HAP-1 (cell line): ENCODE measurements around the gene MARCKS.

ENCODE experiments used
- DNase-seq, 2 experiments: peaks; one replicate each; pipeline ENCODE4 v3.0.0-alpha.2; 2016 to 2020; ENCODE audit warnings: low spot score in 2 of 2
- H3K27me3 ChIP-seq: fragments of 250-450 bp; sonication (Bioruptor Pico); 2 replicates; pipeline ENCODE4 v1.5.1; 2020; ENCODE audit warnings: low read depth, mild to moderate bottlenecking, moderate library complexity
- H3K36me3 ChIP-seq: fragments of 250-450 bp; sonication (Bioruptor Pico); replicated peaks from 2 replicates; pipeline ENCODE4 v1.5.1; 2020; ENCODE audit warnings: mild to moderate bottlenecking
- H3K4me1 ChIP-seq: fragments of 250-450 bp; sonication (Bioruptor Pico); 2 replicates; pipeline ENCODE4 v1.5.1; 2020; ENCODE audit warnings: mild to moderate bottlenecking
- H3K4me3 ChIP-seq: fragments of 250-450 bp; sonication (Bioruptor Pico); 2 replicates; pipeline ENCODE4 v1.5.1; 2020; ENCODE audit warnings: mild to moderate bottlenecking, moderate library complexity
- H3K9me3 ChIP-seq: fragments of 250-450 bp; sonication (Bioruptor Pico); 2 replicates; pipeline ENCODE4 v1.5.1; 2020; ENCODE audit warnings: mild to moderate bottlenecking, moderate library complexity
- in situ Hi-C: fragments of 300-500 bp; cut with MboI; formaldehyde crosslinking; loops from 3 replicates; pipeline ENCODE4 v1.14.3; 2020; ENCODE audit warnings: low sequenced_read_pairs, inconsistent platforms, mixed read lengths

MARCKS gene

DNA sequence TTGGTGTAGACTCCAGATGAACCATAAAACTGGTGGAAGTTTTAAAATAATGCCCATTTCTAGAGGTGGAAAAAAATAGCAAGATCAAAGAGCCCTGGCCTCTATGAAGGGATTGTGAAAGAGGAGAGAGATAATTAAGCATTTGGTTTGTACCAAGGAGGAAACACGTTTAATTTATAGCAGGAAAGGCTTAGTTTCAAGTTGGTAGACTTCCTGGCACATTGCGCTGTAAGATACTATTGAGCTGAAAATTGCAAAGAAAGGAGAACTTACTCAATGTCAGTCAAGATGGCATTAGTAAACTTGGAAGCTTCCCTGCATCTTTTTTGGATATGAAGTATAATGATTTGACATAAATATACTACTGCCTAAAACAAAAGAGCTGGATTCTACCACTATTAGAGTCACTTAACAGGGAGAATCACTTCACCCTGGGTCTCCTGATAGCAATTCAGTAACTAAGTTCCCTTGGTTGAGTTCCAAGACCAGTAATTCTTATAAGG lies 24.4 kb downstream of the MARCKS start:
- in situ Hi-C loops = no loop called here
- DNase-seq = no peak

DNA sequence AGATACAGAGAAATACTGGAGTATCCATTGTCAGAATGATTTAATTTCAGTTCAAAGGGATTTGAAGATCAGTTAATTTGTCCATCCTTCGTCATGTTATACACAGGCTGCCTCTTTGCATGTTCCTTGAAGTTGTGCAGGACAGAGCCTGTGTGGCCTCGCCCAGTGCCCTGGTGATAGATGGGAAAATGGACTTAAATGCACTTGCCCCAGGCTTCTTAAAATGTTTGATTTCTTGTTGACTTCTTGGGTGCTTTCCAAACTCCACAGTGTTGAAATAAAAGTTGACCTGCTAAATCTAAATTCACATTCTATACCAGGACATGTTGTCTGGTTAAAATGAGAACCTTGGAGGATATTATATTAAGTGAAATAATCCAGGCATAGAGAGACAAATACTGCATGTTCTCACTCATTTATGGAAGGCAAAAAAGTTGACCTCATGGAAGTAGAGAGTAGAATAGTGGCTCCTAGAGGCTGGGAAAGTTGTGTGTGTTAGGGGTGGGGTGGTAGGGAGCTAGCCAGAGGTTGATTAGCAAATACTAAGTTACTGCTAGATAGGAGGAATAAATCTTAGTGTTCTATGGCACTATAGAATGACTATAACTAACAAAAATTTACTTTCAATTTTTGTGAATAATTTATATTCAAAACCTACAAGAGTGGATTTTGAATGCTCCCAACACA lies 25.3 kb downstream of the MARCKS start:
- Histone ChIP-seq H3K27me3 (no peaks in the 10 kb centered on the region), H3K4me1 (peaks cover 7% of the 10 kb centered on the region; the same call in 1 of the 2 replicates), H3K4me3 (no peak overlapping the region), H3K9me3 (no peaks in the 10 kb centered on the region), H3K36me3 (no peaks in the 10 kb centered on the region)
- DNase-seq = no peak
- in situ Hi-C loops = no loop called here

More for the DNA sequence above, 24.4 kb downstream of the MARCKS start:
- Histone ChIP-seq H3K4me3 (no peak overlapping the region), H3K9me3 (no peaks in the 10 kb centered on the region), H3K27me3 (no peaks in the 10 kb centered on the region), H3K36me3 (no peaks in the 10 kb centered on the region), H3K4me1 (peaks cover 7% of the 10 kb centered on the region; the same call in 1 of the 2 replicates)

DNA sequence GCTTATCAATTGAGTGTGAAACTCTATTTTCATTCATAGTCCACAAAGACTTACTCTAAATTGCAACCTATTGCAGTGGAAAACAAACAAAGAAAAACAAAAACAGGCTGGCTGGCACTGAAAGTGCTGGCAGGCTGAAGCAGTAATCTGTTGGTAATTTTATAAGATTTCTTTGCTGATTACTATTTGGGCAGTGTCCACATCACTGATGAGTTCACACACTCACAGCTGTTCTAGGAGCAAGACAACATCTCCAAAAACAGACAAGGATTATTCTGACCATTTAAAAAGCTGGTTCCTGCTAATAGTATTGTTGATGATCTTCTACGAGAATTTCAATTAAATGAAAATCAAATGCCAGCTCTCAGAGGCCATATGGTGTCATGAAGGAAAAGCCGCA lies 26.9 kb downstream of the MARCKS start:
- in situ Hi-C loops = no loop called here
- H3K4me3 ChIP-seq = no peak overlapping the region
- H3K27me3 ChIP-seq = no peaks in the 10 kb centered on the region
- no peak for DNase-seq
- H3K4me1 ChIP-seq = peaks cover 7% of the 10 kb centered on the region; the same call in 1 of the 2 replicates
- H3K36me3 ChIP-seq = no peaks in the 10 kb centered on the region
- H3K9me3 ChIP-seq = no peaks in the 10 kb centered on the region

DNA sequence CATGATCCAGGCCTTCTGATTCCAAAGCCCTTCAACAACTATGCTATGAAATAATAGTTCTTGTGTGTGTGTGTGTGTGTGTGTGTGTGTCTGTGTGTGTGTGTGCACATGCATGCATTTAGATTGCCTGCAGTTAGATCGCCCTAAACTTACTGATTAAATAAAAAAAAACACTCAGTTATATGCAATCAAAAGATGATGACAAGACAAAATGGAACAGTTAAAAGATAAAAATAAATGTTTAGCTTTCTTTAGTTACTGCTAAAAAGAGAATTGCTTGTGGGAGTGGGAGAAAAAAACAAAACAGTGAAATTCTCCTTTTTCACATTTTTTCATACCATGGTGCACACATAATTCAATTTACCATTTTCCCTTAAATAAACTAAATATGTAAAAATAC lies 29.4 kb downstream of the MARCKS start:
- H3K27me3 ChIP-seq = no peaks in the 10 kb centered on the region
- no peak for DNase-seq
- no peaks in the 10 kb centered on the region for H3K9me3 ChIP-seq
- in situ Hi-C loops = no loop called here
- peaks cover 7% of the 10 kb centered on the region; the same call in 1 of the 2 replicates for H3K4me1 ChIP-seq
- H3K36me3 ChIP-seq = no peaks in the 10 kb centered on the region
- H3K4me3 ChIP-seq = no peak overlapping the region

DNA sequence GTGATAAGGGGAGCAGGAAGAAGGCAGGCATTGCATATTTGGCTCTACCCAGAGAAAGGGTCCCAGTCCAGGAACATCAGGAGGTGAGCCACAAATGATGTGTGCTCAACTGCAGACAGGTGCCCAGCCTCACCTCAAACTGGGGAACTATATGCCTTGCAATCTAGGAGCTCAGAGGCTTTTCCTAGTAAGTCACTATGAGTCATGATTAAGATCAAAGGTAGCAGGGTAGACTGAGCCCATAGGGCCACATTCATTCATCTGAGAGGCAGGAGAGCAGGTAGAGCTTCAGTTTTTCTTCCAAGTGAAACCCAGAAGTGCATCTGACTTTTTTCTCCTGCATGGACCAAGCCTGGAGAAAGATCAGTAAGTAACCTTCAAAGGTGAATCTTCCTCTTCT lies 31.3 kb downstream of the MARCKS start:
- no peak overlapping the region for H3K4me3 ChIP-seq
- H3K27me3 ChIP-seq = no peaks in the 10 kb centered on the region
- no peak for DNase-seq
- no peaks in the 10 kb centered on the region for H3K36me3 ChIP-seq
- H3K4me1 ChIP-seq = no peaks in the 10 kb centered on the region
- in situ Hi-C loops = no loop called here
- no peaks in the 10 kb centered on the region for H3K9me3 ChIP-seq

DNA sequence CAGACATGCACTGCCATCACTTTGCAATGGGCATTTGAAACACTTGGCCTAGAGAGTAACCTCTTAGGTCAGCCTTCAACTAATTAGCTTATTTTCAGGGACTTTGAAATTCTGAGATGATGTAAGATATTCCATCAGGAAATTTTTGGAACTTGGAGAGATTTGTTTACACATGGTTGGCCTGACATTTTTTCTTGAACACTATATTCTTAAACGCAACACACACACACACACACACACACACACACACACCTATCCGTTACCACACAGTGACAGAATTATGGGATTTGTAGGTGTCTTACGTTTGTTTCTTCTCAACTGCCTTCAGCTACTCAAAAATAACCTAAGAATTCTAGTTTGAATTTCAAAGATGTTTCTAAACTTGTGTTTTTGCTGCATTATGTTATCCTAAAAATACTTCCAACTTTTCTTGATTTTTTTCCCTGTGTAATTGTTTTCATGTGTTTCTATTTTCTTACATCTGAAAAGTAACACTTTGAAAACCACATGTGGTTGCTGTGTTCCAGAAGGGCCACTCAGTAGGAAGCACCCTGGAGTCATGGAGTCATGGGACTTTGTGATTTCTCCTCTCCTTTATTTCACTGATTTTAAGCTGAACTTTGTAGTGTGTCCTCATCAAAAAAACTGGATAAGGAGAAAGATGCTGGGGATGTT lies 31.9 kb downstream of the MARCKS start:
- in situ Hi-C loops = no loop called here
- no peaks in the 10 kb centered on the region for H3K36me3 ChIP-seq
- H3K9me3 ChIP-seq = no peaks in the 10 kb centered on the region
- no peak for DNase-seq
- no peaks in the 10 kb centered on the region for H3K27me3 ChIP-seq
- H3K4me1 ChIP-seq = no peaks in the 10 kb centered on the region
- no peak overlapping the region for H3K4me3 ChIP-seq

DNA sequence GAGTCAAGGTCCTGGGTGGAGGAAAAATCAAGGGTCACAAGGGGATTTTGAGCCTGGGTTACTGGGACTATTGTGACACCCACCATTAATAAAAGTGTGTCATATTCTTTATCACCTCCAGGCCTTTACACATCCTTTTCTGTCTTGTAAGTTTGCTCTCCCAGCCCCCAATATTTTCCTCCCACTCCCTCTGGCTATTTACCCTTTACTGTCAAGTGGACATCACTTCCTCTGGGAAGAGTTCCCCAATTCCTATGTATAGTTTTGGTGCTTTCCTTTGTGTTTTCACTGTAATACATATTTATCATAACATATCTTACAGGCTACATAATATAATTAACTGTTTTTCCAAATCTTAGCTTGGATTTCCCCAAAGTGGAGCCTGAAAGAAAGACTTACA lies 36.3 kb downstream of the MARCKS start:
- Histone ChIP-seq H3K9me3 (no peaks in the 10 kb centered on the region), H3K36me3 (no peaks in the 10 kb centered on the region), H3K27me3 (no peaks in the 10 kb centered on the region), H3K4me3 (no peak overlapping the region), H3K4me1 (no peaks in the 10 kb centered on the region)
- in situ Hi-C loops = no loop called here
- no peak for DNase-seq

DNA sequence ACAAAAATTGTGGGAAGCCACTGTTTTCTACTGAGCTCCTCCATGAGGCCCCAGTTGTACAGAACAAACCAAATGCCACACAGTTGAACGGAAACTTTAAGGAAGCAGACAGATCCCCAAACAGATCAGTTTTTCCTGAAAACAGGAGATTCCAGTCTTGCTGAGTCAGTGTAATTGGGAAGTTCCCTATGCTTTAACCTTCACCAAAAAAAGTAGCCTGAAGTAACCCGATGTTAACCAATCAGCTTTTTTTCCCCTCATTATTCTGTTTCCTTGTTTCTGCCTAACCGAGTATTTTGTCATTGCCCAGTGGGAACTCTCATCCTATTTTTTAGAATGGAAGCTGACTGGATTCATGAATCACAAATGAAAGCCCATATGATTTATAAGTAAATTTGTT lies 36.7 kb downstream of the MARCKS start:
- in situ Hi-C loops = no loop called here
- no peaks in the 10 kb centered on the region for H3K9me3 ChIP-seq
- no peak overlapping the region for H3K4me3 ChIP-seq
- DNase-seq = no peak
- no peaks in the 10 kb centered on the region for H3K36me3 ChIP-seq
- no peaks in the 10 kb centered on the region for H3K4me1 ChIP-seq
- no peaks in the 10 kb centered on the region for H3K27me3 ChIP-seq

DNA sequence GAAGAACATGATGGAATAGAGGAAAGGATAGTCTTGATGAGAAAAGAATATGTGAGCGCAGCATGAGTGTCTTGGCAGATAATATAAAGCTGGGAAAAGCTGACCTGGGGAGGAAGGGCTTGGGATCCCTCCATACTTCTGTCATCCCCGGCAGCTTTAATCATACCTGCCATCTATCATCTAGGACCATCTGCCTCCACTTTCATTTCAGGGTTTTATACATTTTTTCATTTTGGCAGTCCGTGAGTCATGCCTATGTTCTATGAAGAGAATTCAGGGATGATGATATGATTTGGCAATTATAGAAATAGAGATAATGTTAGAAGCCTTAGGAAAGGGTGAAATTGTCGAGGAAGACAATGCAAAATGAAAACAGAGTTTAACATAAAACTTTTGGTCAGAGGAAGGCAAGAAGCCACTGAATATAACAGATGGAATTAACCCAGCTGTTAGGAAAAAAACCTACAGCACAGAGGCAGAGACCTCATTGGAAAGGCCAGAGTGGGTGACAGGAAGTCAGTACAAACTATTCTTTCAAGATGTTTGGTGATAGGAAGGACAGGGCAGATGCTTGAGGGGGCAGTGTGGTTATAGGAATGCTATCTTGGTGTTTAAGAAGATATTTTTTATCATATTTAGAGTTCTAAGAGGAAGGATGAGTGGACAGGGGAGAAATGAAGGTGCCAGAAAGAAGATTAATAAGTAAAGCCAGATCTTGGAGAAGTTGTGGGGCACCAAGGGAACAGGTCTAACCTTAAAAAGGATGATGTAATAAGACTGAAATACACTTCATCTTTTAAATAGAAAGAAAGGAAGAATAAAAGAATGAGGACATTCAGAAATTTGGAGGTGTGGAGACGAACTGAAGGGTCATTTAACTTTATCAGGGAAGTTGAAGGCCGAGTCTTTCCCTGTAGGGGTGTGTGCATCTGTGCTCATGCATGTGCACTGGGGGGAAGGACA lies 37.8 kb downstream of the MARCKS start:
- Histone ChIP-seq H3K9me3 (no peaks in the 10 kb centered on the region), H3K4me1 (no peaks in the 10 kb centered on the region), H3K4me3 (no peak overlapping the region), H3K36me3 (no peaks in the 10 kb centered on the region), H3K27me3 (no peaks in the 10 kb centered on the region)
- in situ Hi-C loops = no loop called here
- DNase-seq = no peak

DNA sequence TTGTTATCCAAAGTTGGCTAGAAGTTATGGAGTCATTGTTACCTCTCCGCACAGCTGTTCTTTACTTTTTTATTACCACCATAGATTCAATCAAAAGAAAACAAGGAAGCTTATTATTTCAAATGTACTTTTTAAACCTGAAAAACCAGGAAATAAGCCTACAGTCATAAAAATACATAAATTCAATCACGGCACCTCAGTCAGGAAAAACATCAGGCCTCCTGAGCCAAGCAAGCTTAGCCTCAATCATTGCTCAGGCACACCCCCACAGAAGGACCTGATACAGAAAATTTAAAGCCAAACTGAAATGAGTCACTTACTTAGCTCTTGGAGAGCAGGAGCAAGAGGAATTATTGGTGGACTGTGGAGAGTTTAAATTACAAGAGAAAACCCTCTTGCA lies 44.3 kb downstream of the MARCKS start:
- Histone ChIP-seq H3K4me3 (no peak overlapping the region), H3K4me1 (no peaks in the 10 kb centered on the region), H3K36me3 (no peaks in the 10 kb centered on the region), H3K27me3 (no peaks in the 10 kb centered on the region; the same call in 1 of the 2 replicates), H3K9me3 (no peaks in the 10 kb centered on the region)
- in situ Hi-C loops = loop anchor here (25.0 kb wide), 2 partner anchors 1564 to 1739 kb away; partner anchors contain the start of gene RFPL4B
- DNase-seq = no peak

DNA sequence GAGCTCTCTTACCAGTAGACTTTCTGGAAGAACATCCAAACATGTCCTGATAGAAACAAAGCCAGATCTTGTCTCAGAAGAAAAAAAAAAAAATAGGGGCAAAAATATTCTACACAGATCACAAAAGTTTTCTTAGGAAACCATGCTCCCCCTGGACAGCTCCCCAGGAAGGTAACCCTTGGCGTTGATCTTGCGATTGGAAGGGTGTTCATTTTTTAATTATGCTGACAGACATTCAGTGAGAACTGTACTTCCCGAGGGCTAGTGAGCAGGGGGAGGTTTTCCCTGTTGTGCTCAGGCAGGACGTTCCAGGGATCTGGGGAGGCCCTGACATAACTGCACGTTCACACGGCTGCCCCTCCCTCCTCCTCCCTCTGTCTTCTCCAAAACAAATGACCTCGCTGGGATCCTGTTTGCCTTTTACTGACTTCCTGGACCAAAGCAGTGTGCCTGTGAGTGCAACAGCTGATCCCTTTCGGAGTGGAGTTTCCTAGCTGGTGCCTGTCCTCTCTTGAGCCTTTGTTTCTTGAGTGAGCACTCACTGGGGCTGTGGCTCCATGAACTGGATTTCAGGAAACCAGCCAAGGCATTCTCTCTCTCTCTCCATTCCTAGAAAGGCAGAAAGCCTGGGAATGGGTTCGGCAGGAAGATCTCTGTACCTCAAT lies 46.7 kb downstream of the MARCKS start:
- DNase-seq = no peak
- H3K27me3 ChIP-seq = no peaks in the 10 kb centered on the region; the same call in 1 of the 2 replicates
- no peak overlapping the region for H3K4me3 ChIP-seq
- no peaks in the 10 kb centered on the region for H3K9me3 ChIP-seq
- H3K4me1 ChIP-seq = no peaks in the 10 kb centered on the region
- no peaks in the 10 kb centered on the region for H3K36me3 ChIP-seq
- in situ Hi-C loops = loop anchor here (25.0 kb wide), 2 partner anchors 1566 to 1741 kb away; partner anchors contain the start of gene RFPL4B

DNA sequence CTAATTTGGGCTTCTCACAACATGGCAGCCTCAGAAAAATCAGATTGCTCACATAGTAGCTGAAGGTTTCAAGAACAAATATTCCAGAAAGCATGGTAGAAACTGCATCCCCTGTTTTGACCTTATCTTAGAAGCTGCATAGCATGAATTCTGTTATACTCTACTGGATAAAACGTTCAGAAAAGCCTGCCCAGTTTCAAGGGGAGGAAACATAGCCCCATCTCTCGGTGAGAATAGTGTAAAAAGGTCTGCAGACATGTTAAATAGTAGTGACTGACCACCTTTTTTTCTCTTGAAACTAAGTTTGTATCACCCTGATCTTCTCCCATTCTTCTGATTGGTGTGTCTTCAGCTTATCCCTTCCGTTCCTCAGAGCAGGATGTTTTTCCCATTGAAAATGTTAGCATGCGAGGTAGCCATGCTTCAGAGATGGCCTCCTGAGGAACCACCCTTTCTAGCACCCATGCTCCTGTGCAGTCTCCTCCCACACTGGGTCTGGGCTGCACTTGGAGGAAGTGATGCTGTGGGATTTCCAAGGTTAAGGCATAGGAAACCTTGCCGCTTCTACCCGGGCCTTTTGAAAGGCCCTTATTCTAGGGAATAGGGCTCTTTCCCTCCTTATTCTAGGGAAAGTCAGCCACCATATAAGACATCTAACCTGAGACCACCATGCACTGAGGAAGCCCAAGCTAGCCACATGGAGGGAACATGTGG lies 50.1 kb downstream of the MARCKS start:
- in situ Hi-C loops = loop anchor here (25.0 kb wide), 2 partner anchors 1570 to 1745 kb away; partner anchors contain the start of gene RFPL4B
- H3K4me3 ChIP-seq = no peak overlapping the region
- no peaks in the 10 kb centered on the region for H3K9me3 ChIP-seq
- H3K4me1 ChIP-seq = no peaks in the 10 kb centered on the region
- no peak for DNase-seq
- H3K36me3 ChIP-seq = no peaks in the 10 kb centered on the region
- peaks cover 2% of the 10 kb centered on the region; the same call in 1 of the 2 replicates for H3K27me3 ChIP-seq
